GM12878 (cell line): Measurements from ENCODE around the gene CDH1. TPM values are rescaled to one million over a fixed set of nuclear protein-coding genes. Genes with fewer than 3 reads are reported as not detected.

ENCODE experiments used
- ATAC-seq: fragments of 200-7000 bp; cut with Tn5 transposase; 3 replicates; pipeline ENCODE4 v1.9.1; 2020; ENCODE audit warnings: mild to moderate bottlenecking, moderate library complexity
- BruUV-seq: library from RNA; stranded (reverse); fragments of 400-500 nt; replicated peaks from 2 replicates; lab custom pipeline; 2021; lab: Mats Ljungman, UMichigan
- CTCF ChIA-PET: fragments of 300-600 bp; sonication (Branson Sonifier 250); formaldehyde crosslinking; extraction: SDS; loops from one replicate; lab custom pipeline; 2021; ENCODE audit warnings: inconsistent platforms; lab: Yijun Ruan, JAX
- POLR2A ChIA-PET: fragments of 350-600 bp; formaldehyde crosslinking; extraction: SDS; loops from one replicate; lab custom pipeline; 2021; ENCODE audit warnings: inconsistent platforms; lab: Charles Lee
- RAD21 ChIA-PET: fragments of 300-600 bp; sonication (Branson Sonifier 250); formaldehyde crosslinking; loops from one replicate; lab custom pipeline; 2023; ENCODE audit warnings: antibody characterized with exemption; ENCODE audit not compliant: unreplicated experiment; lab: Charles Lee
- SMC1A ChIA-PET: fragments of 300-600 bp; sonication (Branson Sonifier 250); formaldehyde crosslinking; loops from one replicate; lab custom pipeline; 2023; ENCODE audit not compliant: unreplicated experiment, uncharacterized antibody; lab: Charles Lee
- DNase-seq: peaks from one replicate; pipeline ENCODE4 v3.0.0-alpha.2; 2011; ENCODE audit warnings: low read depth, low spot score
- FAIRE-seq: peaks from 3 replicates; lab custom pipeline; 2011; peaks lifted over from hg19 to GRCh38; lab: Jason Lieb, UNC
- H2AFZ ChIP-seq: 2 replicates; pipeline ENCODE4 v1.6.0; 2011; ENCODE audit warnings: low read depth, low read length, control low read depth; ENCODE audit not compliant: control insufficient read depth
- H3K27ac ChIP-seq: 2 replicates; pipeline ENCODE4 v1.5.1; 2011; ENCODE audit warnings: control low read depth; ENCODE audit not compliant: control insufficient read depth, insufficient read depth
- H3K27me3 ChIP-seq, 2 experiments: replicated peaks in 1 of 2; 2 replicates each; pipeline versions ENCODE4 v1.6.0 to v1.6.1; 2011; ENCODE audit warnings: low read length in 1 of 2; ENCODE audit not compliant: control insufficient read depth in 2 of 2, insufficient read depth in 2 of 2
- H3K36me3 ChIP-seq, 2 experiments: 2 replicates each; pipeline ENCODE4 v1.5.1; 2011; ENCODE audit warnings: low read length in 1 of 2; ENCODE audit not compliant: control insufficient read depth in 2 of 2, insufficient read depth in 2 of 2
- H3K4me1 ChIP-seq: 2 replicates; pipeline ENCODE4 v1.6.1; 2011; ENCODE audit warnings: mild to moderate bottlenecking, low read length, moderate library complexity, mixed read lengths; ENCODE audit not compliant: control insufficient read depth, insufficient read depth
- H3K4me2 ChIP-seq: 2 replicates; pipeline ENCODE4 v1.6.0; 2011; ENCODE audit warnings: control low read depth; ENCODE audit not compliant: control insufficient read depth, insufficient read depth
- H3K4me3 ChIP-seq: fragments of 200-600 bp; sonication (generic); 2 replicates; pipeline ENCODE4 v1.5.1; 2016
- H3K79me2 ChIP-seq: 2 replicates; pipeline ENCODE4 v1.6.0; 2011; ENCODE audit warnings: low read length; ENCODE audit not compliant: control insufficient read depth, insufficient read depth
- H3K9ac ChIP-seq: 2 replicates; pipeline ENCODE4 v1.8.0; 2011; ENCODE audit warnings: low read length, control low read depth, mixed read lengths; ENCODE audit not compliant: control insufficient read depth, insufficient read depth
- H3K9me3 ChIP-seq: replicated peaks from 3 replicates; pipeline ENCODE4 v1.5.1; 2011; ENCODE audit warnings: mild to moderate bottlenecking, low read length; ENCODE audit not compliant: control insufficient read depth, insufficient read depth
- H4K20me1 ChIP-seq: 2 replicates; pipeline ENCODE4 v1.6.0; 2011; ENCODE audit not compliant: control insufficient read depth, insufficient read depth
- ASH2L ChIP-seq: fragments of 300-600, 200-600 bp; sonication (generic); IDR thresholded peaks from 2 replicates; pipeline ENCODE4 v1.6.1; 2017; ENCODE audit warnings: low read depth, mild to moderate bottlenecking, borderline replicate concordance
- CBFB ChIP-seq: IDR thresholded peaks from 2 replicates; pipeline ENCODE4 v1.6.1; 2016; ENCODE audit warnings: antibody characterized with exemption, low read depth
- E4F1 ChIP-seq: fragments of 450-650 bp; IDR thresholded peaks from 2 replicates; pipeline ENCODE4 v1.6.1; 2018; ENCODE audit warnings: borderline replicate concordance, mild to moderate bottlenecking; ENCODE audit not compliant: partially characterized antibody
- EP300 ChIP-seq, 2 experiments: fragments of 150-350 bp in 1 of 2; IDR thresholded peaks; 2 replicates each; pipeline ENCODE4 v1.6.1; 2011 to 2012; ENCODE audit warnings: low read depth in 2 of 2, low read length in 2 of 2, borderline replicate concordance in 1 of 2, improper control_type of control experiment in 1 of 2, inconsistent platforms in 1 of 2; ENCODE audit not compliant: control insufficient read depth in 1 of 2
- HDAC6 ChIP-seq: fragments of 200-600 bp; sonication (generic); IDR thresholded peaks from one replicate; pipeline ENCODE4 v1.8.0; 2017; ENCODE audit warnings: antibody characterized with exemption; ENCODE audit not compliant: unreplicated experiment
- LARP7 ChIP-seq: fragments of 450-650 bp; IDR thresholded peaks from 2 replicates; pipeline ENCODE4 v1.6.1; 2017; ENCODE audit warnings: mild to moderate bottlenecking
- MEF2A ChIP-seq: IDR thresholded peaks from 2 replicates; pipeline ENCODE4 v1.6.1; 2011; ENCODE audit warnings: low read depth, mild to moderate bottlenecking, low read length, moderate library complexity; ENCODE audit not compliant: insufficient read depth
- NR2C1 ChIP-seq: fragments of 450-650 bp; IDR thresholded peaks from 2 replicates; pipeline ENCODE4 v1.6.1; 2017; ENCODE audit warnings: antibody characterized with exemption, mild to moderate bottlenecking, moderate library complexity
- PAX8 ChIP-seq: fragments of 450-650 bp; IDR thresholded peaks from 2 replicates; pipeline ENCODE4 v1.6.1; 2017; ENCODE audit warnings: mild to moderate bottlenecking, moderate library complexity
- RBBP5 ChIP-seq: fragments of 200-600 bp; sonication (generic); conservative IDR thresholded peaks from 2 replicates; pipeline ENCODE4 v1.6.1; 2016
- SREBF2 ChIP-seq: IDR thresholded peaks from 2 replicates; pipeline ENCODE4 v1.6.1; 2012; ENCODE audit warnings: mild to moderate bottlenecking, low read length
- USF1 ChIP-seq: IDR thresholded peaks from 2 replicates; pipeline ENCODE4 v1.6.1; 2011; ENCODE audit warnings: borderline replicate concordance, low read depth, mild to moderate bottlenecking, moderate library complexity, mixed read lengths, low read length; ENCODE audit not compliant: insufficient read depth; ENCODE audit errors: extremely low read length
- YBX1 ChIP-seq: fragments of 450-650 bp; IDR thresholded peaks from 2 replicates; pipeline ENCODE4 v1.6.1; 2016; ENCODE audit warnings: antibody characterized with exemption
- WGBS: methylation state at CpG from one replicate; pipeline ENCODE4 v1.1.6; 2016; ENCODE audit warnings: low lambda C conversion rate; ENCODE audit not compliant: insufficient replicate concordance, insufficient coverage; ENCODE audit errors: missing lambda C conversion rate; 5-methylcytosine and 5-hydroxymethylcytosine counted together
- in situ Hi-C: fragments of 300-500 bp; cut with MboI; formaldehyde crosslinking; loops from 9 replicates; pipeline ENCODE4 v1.14.3; 2018; ENCODE audit warnings: mixed read lengths
- intact Hi-C: fragments of 100-400 bp; cut with micrococcal nuclease; formaldehyde crosslinking; loops from one replicate; pipeline ENCODE4 v1.14.2; 2022; ENCODE audit not compliant: unreplicated experiment
- polyA plus RNA-seq, 11 experiments: library from polyadenylated mRNA; depleted of rRNA in 4 of 11; unstranded in 6 of 11; stranded (reverse) in 5 of 11; fragments of >200 nt; fragmentation: Nextera tagmentation in 4 of 11; fragmentation: Illumina TruSeq in 1 of 11; extraction: Ambion mirVana in 4 of 11; extraction: Trizol in 1 of 11; gene quantifications; 1 replicate in 1 of 11; 2 replicates in 10 of 11; pipeline versions ENCODE4 v1.2.1 to v1.2.3, GENCODE V29; 2011 to 2016; ENCODE audit warnings: inconsistent platforms in 2 of 11, missing spikeins in 2 of 11, low read depth in 1 of 11
- total RNA-seq, 4 experiments: library from RNA; depleted of rRNA in 3 of 4; stranded (reverse); fragments of >200 nt in 3 of 4; fragmentation: Illumina TruSeq in 1 of 4; extraction: Trizol in 1 of 4; gene quantifications; 2 replicates each; pipeline versions ENCODE4 v1.2.1 to v1.2.3, GENCODE V29; 2013 to 2021
- TF ChIP-seq, protein P1 (sequence below): IDR thresholded peaks from 2 replicates; pipeline ENCODE4 v1.6.1; 2011; ENCODE audit warnings: low read depth, low read length, improper control_type of control experiment, borderline replicate concordance

Gene CDH1
- total and polyA plus RNA-seq, 10 of the 15 experiments (the other 5 are each of a cell fraction or from before 2014, with no cell fraction given): 2.2 to 30.6 (median 17.7) TPM

DNA sequence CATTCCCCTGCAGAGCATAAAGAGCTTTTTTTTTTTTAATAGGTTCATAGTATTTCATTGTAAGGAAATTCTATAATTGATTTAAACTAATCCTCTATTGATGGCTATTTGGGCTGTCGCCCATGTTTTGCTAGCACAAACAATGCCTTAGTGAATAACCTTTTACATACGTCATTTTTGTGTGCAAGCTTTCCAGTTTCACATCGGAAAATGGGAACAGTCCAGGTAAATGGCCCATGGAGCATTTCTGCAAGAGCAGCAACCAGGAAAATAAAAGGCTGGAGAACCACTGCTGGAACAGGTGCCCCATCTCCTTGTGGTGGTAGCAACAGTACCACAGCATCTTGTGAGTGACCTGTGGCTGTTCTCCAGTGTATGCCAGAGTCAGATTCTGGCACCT lies 48.6 kb downstream of the CDH1 start:
- ATAC-seq (no peak), DNase-seq (no peak), FAIRE-seq (no peak)
- H3K27ac ChIP-seq: no peak overlapping the region
- peaks cover 22% of the 10 kb centered on the region for H3K4me1 ChIP-seq
- H3K36me3 ChIP-seq: no peaks in the 10 kb centered on the region
- intact Hi-C loops (no loop called here), in situ Hi-C loops (no loop called here)
- no peaks in the 10 kb centered on the region for H4K20me1 ChIP-seq
- no peak overlapping the region for H3K9ac ChIP-seq
- CTCF ChIA-PET: interaction anchor here (1.2 kb wide), 1 partner anchor 13 kb away, joined by 3 read pairs; no protein-coding TSS in a partner anchor
- SMC1A ChIA-PET: interaction anchor here (0.7 to 4.7 kb wide), 2 partner anchors 12 to 29 kb away, joined by 3 to 33 read pairs; no protein-coding TSS in a partner anchor
- BruUV-seq: no TSS peak
- POLR2A ChIA-PET: interaction anchor here (0.7 kb wide), 1 partner anchor 254 kb away, joined by 3 read pairs; no protein-coding TSS in a partner anchor
- WGBS: 94% methylated on average over 3 of the region's 3 CpGs
- no peaks in the 10 kb centered on the region for H3K79me2 ChIP-seq
- TF ChIP-seq PAX8 (no peak), HDAC6 (no peak), NR2C1 (no peak), YBX1 (no peak), CBFB (no peak), EP300 (IDR thresholded peaks at IDR 0.05; ENCODE audit: borderline replicate concordance in 1 of 2, control insufficient read depth in 1 of 2, low read depth in 2 of 2, low read length in 2 of 2) (no peak), MEF2A (no peak), E4F1 (no peak), SREBF2 (no peak), RBBP5 (no peak), ASH2L (no peak), USF1 (no peak), LARP7 (no peak)
- TF ChIP-seq, protein P1, sequence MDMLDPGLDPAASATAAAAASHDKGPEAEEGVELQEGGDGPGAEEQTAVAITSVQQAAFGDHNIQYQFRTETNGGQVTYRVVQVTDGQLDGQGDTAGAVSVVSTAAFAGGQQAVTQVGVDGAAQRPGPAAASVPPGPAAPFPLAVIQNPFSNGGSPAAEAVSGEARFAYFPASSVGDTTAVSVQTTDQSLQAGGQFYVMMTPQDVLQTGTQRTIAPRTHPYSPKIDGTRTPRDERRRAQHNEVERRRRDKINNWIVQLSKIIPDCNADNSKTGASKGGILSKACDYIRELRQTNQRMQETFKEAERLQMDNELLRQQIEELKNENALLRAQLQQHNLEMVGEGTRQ: no peak
- TF ChIP-seq, all 136 proteins: peak for 0
- no peak overlapping the region for H3K4me3 ChIP-seq
- H3K4me2 ChIP-seq: no peak overlapping the region
- H2AFZ ChIP-seq: no peak overlapping the region
- RAD21 ChIA-PET: no interaction called here
- H3K9me3 ChIP-seq: no peaks in the 10 kb centered on the region; the same call in 2 of the 3 replicates
- H3K27me3 ChIP-seq: no peaks in the 10 kb centered on the region
